Lower leg skin (tissue), 3 donors: Measurements from ENCODE around the gene SFXN2.

Experiments used
- CTCF ChIP-seq, 3 donors: fragments of 450-650 bp; IDR thresholded peaks; one replicate each; pipeline ENCODE4 v1.5.1; 2016; ENCODE audit warnings: antibody characterized with exemption in 3 of 3, mild to moderate bottlenecking in 3 of 3, moderate library complexity in 2 of 3
- POLR2A ChIP-seq, 2 donors: fragments of 450-650 bp; IDR thresholded peaks; one replicate each; pipeline ENCODE4 v1.6.1; 2016 to 2017; ENCODE audit warnings: antibody characterized with exemption in 2 of 2, mild to moderate bottlenecking in 1 of 2, moderate library complexity in 1 of 2

GRCh38 chr10:102720337-102720736, 5.9 kb downstream of the SFXN2 start:
- TF ChIP-seq CTCF (IDR thresholded peaks at IDR 0.05) (no peak), POLR2A (IDR thresholded peaks at IDR 0.05) (no peak)
